Body of pancreas (tissue), 4 donors: ENCODE results near the gene KRT80.

ENCODE experiments used
- CTCF ChIP-seq, 7 experiments: fragments of 450-650 bp in 4 of 7; fragments of 200-600 bp in 3 of 7; sonication (generic) in 3 of 7; IDR thresholded peaks; one replicate each; pipeline ENCODE4 v1.5.1; 2016 to 2019; ENCODE audit warnings: antibody characterized with exemption in 7 of 7
- POLR2A ChIP-seq, 3 donors: fragments of 450-650 bp; IDR thresholded peaks; one replicate each; pipeline ENCODE4 v1.6.1; 2016; ENCODE audit warnings: antibody characterized with exemption in 3 of 3, mild to moderate bottlenecking in 2 of 3

DNA sequence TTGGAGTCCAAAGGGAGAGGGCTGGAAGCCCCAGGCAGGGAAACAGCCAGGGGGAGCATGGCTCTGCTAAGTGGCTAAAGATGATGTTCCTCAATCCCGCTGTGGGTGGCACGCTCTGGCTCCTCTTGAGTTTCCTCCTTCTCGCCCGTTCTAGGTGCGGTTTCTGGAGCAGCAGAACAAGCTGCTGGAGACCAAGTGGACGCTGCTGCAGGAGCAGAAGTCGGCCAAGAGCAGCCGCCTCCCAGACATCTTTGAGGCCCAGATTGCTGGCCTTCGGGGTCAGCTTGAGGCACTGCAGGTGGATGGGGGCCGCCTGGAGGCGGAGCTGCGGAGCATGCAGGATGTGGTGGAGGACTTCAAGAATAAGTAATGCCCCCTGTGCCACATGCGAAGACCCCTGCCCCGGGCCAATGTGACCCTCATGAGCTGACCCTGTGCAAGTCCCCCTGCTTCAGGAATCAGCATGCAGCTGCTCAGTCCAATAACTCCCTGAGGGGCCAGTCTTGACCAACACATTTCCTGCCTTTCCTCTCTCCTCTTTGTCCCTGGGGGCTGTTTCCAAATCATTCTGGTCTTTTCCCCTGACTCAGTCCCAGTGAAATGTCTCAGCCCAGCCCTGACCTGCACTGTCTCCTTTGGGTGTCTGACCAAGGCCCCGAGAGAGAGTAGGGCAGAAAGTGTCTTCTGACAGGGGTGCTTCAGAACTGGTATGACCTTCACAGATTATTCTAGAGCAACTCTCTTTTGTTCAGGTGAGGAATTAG lies 43.4 kb upstream of the KRT80 start:
- TF ChIP-seq CTCF (IDR thresholded peaks at IDR 0.05) = no peak
- no peak for TF ChIP-seq POLR2A (IDR thresholded peaks at IDR 0.05)
